HG03064 (cell line): ENCODE measurements around the gene NEDD4.
A peak's percentile ranks its signal among the peaks of the same experiment; 100 is the strongest.
"Not testable (repeated sequence)": the region's sequence is repeated elsewhere in the genome, so short reads cannot be mapped to it uniquely, and the experiment has no call there.

ENCODE experiments used
- ATAC-seq: cut with Tn5 transposase; IDR thresholded peaks from one replicate; pipeline ENCODE4 v1.9.1; 2021; ENCODE audit warnings: low read depth; ENCODE audit not compliant: unreplicated experiment

The NEDD4 gene

DNA sequence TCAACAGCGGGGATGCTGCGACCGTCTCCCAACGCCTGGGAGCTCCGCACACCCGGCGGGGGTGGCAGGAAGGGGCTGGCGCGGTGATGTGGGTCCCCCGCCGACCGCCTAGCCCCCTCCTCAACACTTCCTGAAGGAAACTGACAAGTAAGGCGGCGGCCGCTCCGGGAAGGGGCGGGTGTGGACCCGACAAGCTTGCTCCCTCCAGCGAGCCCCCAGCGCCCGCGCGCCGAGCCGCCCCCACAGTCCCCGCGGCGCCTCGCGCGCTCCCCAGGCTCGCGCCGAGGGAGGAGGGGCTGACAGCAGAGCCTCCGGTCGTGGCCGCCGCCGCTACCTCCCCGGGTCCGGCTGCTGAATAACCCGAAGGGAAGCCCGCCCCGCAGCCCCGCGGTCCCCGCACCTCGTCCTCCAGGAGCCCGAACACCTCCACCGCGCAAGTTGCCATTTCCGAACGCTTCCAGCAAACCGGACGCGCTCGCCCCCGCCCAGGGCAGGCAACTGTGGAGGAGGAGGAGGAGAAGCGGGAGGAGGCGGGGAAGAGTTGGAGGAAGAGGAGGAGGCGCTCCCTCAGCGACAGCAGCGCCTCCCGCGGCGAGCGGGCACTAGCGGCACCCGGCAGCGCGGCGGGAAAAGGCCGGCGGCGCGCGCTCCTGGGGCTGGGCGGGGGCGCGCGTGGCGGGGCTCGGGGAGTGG, at the start of gene NEDD4:
TSS of gene NEDD4 (minus strand) at position 502 of the 693 bp plus-strand sequence. CDS start at position 445, 57 bp downstream.
- ATAC-seq: peak; percentile 96

DNA sequence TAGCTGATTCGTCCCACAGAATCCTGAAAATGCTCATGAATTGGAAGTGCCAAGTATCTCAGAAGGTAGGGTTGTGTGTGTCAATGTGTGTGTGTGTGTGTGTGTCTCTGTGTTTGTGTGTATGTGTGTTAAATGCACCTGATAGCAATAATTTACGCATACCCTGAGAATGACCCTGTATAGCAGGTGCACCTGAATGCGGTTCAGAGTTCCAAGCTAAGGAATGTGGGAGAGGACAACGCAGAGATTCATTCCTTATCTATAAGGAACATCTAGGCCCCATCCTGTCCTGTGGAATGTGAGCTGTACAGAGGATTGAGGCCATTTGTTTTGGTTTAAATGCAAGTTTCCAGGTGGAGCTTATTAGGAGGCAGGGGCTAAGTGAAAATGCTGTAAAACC, 49.1 kb upstream of the NEDD4 start:
- ATAC-seq: no peak

DNA sequence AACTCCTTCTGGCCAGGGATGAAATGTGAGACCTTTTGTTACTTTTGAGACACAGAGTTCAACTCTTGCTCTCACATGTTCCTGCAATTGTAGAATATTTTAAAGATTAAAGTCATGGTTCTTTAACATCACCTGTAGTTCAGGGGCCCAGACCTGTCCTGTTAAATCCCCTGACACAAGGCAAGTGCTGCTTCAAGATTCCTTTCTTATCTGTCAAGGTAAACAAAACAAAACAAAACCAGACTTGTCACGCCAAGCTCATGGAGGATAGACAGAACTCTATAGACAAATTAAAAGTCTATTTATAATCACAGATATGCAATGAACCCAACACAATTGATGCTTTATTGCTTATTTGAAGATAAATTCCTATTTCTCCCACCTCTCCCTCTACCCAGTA, 48.6 kb upstream of the NEDD4 start:
- no peak for ATAC-seq

DNA sequence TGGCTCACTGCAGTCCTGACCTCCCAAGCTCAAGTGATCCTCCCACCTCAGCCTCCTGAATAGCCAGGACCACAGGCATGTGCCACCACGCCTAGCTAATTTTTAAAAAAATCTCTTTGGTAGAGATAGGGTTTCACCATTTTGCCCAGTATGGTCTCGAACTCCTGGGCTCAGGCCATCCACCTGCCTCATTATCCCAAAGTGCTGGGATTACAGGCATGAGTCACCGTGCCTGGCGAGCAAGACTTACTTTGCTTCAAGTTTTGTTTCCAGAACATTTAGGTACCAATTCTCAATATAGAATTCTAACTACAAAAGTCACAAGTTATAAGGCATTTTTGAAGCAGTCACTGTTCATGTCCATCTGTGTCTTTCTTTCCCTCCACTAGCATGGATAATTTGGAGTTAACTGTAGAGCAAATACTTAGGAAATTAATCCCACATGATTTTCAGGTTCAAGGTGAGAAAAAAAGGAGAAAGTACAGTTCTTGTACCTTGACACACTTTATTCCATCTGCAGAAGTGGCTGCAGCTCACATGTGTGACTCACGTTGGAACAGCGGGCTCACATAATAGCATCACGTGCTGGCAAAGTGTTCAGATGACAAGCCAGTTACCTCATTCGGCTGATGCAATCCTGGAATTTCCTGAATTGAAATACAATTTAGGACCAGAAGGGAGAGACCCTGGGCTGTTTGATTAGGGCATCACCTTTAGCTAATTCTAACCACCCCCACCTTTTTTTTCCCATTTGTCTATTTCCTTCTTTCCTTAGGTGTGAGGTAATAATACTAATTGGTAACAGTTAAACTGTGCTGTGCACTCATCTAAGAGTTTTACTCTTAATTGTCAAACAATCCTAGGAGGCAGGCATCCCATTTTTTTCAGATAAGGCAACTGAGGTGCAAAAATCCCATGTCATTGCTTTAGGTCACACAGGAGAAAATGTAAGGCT, 46.9 kb upstream of the NEDD4 start:
- no peak for ATAC-seq

DNA sequence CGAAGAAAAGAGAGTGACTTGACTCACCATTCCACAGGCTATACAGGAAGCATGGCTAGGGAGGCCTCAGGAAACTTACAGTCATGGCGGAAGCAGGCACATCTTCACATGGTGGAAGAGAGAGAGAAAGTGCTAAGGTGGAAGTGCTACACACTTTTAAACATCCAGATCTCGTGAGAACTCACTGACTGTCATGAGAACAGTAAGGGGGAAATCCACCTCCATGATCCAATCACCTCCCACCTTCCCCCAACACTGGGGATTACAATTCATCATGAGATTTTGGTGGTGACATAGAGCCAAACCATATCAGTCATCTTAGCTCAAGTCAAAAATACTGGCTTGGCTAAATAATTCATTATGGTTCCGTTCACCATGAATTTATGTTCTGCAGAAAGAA, 45.3 kb upstream of the NEDD4 start:
- no peak for ATAC-seq

DNA sequence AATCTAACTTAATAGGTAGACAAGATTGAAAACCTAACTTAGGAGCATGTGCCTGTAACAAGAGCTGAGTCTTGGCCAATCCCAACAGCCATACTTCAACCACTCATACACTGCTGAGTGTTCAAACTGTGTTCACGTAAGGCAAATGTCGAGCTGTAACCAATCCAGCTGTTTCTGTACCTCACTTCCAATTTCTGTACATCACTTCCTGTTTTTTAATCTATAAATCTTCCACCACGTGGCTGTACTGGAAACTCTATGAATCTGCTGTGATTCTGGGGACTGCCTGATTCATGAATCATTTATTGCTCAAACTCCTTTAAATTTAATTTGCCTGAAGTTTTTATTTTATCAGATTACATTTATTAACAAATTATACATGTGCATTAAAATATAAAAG, 44.6 kb upstream of the NEDD4 start:
- ATAC-seq: no peak

DNA sequence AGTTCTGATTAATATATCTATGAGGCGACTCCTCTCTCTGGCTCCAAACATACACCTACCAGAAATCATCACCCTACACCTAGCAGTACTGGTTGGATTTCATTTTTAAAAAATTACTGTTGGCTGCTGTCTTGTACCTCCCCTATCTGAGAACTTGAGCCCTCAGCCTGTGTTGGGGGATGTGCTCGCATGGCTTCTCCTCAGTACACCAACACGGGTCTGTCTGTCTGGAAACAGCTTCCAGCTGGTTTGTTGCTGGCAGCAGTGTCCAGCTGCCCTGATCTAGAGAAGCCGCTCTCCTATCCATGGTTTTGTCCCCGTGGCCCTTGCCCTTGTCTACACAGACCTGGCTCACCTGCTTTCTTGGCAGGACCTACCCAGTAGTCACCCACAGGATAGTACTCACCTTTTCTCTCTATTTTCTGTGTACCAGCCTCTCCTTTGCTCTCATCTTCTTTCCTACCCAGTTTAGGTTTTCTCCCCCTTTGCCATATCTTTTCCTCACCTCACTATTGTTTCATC, 43.2 kb upstream of the NEDD4 start:
- ATAC-seq: no peak

DNA sequence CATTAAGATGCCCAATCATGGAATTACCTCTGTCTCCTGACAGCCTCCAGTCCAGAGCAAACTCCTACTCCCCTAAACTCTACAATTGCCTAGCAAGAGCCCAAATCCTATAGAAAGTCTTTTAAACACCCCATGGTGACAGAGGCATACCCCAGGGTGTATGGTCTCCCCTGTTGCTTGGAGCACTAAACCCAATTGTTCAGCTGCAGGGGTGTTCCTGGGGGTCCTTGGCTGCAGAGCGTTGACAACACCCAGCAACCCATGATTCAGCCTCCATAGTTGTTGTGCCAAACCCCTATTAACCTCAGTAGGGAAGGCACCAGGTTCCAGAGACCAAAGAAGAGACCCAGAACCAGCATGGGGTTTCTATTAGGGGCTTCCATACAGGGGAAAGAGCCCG, 41.8 kb upstream of the NEDD4 start:
- no peak for ATAC-seq

DNA sequence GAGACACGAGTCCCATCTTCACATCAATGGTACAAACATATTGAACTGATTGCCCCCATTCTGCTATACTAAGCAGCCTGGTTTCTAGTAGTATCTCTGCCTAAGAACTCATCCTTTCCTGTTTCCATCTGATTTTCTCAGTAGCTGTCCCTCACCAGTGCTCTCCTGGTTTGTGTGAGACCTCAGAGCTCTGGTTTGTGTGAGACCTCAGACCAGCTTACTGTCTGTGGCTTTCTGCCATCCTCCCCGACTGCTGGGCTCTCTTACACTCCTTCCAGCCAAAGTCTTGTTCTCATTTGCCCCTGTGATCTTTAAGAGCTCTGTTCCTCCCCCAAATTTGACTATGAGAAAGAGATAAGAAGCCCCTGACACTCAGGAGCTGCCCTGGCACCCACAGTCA, 41.1 kb upstream of the NEDD4 start:
- ATAC-seq: no peak

DNA sequence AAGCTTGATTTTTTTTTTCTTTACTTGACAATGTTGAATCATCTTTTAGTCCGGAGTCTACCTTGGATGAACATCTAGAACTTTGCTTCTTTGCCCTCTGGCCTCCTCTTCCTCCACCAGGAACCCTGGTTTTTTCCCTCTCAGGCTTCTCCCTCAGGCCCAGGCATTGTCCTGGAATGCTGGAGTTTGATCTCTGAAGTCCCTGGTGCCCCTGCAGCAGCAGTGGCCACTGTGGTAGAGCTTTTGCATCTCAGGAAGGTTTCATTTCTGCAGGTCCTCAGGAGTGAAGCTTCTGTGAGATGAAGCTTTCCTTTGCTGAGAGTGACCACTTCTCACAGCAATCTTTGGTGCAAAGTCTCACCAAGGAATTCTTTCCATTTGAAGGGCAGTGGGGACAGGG, 39.0 kb upstream of the NEDD4 start:
- ATAC-seq: no peak

DNA sequence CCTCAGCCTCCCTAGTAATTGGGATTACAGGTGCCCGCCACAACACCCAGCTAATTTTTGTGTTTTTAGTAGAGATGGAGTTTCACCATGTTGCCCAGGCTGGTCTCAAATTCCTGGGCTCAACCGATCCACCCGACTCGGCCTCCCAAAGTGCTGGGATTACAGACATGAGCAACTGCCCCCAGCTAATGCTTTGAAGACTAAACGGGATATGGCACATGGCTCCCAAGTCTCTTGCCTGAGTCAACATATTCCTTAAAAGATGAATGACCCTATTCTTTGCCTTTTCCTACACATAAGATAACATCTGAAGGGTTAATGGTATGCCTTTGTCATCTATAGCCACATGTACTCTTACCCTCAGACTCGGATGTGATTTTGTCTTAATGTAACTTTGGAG, 38.4 kb upstream of the NEDD4 start:
- no peak for ATAC-seq

DNA sequence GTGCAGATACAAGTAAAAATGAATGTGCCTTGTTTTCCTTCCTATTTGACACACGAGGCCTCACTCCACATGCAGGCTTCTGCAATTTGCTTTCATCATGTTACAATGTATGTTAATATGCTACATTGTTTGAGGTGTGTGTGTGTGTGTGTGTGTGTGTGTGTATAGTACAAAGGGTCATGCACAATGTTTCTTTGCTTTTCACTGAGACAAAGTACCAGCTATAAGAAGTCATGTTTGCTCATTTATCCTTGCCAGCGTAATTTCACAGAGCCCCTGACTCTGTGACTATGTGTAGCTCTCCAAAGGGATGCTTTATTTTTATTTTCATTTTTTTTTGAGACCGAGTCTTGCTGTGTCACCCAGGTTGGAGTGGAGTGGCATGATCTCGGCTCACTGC, 38.0 kb upstream of the NEDD4 start:
- ATAC-seq: no peak

DNA sequence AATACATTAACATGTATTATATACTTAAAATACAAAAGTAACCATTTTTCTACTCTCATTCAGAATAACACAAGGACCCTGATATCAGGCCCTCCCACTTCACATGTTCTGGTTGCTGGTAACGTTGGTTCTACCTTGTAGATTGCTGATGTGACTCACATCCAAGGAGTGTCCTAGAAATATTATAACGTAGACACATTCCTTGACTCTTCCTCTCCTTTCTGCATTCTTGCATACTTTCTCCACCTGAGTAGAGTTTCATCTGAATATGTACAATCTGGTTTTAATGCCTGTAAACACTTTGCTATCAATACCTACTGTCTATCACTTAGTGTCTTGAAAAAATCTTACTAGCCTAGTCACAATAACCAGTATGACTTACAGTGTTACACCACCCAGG, 35.0 kb upstream of the NEDD4 start:
- ATAC-seq: no peak

DNA sequence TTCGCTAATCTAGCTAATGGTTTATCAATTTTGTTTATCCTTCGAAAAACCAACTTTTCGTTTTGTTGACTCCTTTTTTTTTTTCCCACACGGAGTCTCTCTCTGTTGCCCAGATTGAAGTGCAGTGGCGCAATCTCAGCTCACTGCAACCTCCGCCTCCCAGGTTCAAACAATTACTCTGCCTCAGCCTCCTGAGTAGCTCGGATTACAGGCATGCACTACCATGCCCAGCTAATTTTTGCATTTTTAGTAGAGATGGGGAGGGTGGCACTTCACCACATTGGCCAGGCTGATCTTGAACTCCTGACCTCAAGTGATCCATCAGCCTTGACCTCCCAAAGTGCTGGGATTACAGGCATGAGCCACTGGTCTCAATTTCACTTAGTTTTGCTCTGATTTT, 29.7 kb upstream of the NEDD4 start:
- not testable (repeated sequence) for ATAC-seq

DNA sequence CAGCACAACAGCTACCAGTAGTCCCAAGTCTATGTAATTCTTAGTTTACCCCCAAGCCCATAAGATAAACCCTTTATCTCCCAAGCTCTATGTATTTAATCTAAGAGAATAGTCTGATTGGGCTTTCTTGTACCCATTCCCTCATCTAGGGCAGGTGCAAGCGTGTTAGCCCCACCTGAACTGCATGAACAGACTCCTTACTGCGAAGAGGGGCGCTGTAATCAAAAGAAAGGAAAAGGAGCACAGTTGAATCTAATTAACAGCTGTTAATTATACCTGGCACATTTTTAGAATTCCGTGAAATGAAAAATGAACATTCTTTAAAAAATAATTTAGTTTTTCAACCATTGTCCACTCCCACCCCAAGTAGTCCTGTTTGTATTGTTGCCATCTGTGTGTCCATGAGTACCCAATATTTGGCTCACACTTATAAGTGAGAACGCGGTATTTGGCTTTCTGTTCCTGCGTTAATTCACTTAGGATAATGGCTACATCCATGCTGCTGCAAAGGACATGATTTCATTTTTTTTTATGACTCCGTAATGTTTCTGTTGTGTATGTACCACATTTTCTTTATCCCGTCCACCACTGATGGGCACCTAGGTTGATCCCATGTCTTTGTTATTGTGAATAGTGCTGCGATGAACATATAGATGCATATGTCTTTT, 26.5 kb upstream of the NEDD4 start:
- no peak for ATAC-seq

DNA sequence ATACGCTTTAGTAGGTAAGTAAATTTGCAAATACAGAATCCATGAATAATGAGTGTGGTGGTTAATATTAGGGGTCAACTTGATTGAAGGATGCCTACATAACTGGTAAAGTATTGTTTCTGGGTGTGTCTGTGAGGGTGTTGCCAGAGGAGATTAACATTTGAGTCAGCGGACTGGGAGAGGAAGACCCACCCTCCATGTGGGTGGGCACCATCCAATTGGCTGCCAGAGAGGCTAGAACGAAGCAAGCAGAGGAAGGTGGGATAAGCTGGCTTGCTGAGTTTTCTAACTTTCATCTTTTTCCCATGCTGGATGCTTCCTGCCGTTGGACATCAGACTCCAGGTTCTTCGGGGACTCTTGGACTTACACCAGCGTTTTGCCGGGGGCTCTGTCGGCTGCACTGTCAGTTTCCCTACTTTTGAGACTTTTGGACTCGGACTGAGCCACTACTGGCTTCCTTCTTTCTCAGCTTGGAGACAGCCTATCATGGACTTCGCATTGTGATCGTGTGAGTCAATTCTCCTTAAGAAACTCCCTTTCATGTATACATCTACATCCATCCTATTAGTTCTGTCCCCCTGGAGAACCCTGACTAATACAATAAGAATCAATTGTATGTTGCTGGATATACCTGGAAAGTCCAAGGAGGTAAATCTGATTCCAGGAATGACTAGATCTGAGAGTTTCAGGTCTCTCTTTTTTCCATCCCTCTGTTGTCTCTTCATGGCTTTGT, 25.8 kb upstream of the NEDD4 start:
- ATAC-seq: no peak

DNA sequence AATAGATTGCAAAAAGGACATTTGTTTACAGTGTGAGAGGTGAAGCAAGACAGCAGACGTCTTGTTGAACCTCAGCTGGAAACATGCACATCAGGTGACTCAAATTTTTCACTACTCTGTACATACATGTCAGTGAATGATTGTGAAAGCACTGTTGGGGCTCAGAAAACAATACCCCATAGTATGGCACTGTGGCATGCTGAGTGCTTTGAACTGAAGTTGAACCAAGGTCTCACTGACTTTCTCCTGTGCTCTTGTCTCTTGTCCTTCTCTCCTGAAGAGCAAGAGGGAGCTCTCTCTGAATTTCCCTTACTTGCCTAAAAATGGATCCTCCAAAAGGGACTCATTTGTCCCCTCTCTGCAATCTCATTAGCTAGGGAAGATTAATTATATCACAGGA, 24.5 kb upstream of the NEDD4 start:
- no peak for ATAC-seq

DNA sequence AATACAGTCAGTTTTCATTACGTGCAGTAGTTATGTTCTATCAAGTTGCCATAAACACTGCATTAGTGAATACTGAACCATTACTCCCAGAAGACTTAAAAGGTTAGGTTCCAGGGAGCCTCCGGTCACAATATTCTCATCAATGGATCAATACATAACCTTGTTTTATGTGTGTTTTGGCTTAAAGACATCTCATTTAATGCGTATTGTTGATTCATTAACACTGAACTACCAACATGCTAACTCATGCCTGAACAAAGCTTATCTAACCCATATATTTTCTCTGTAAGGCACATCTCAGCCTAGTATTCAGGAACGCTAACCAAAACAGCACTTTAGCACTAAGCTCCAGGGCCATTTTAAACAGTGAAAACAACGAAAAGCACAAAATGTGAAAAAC, 24.1 kb upstream of the NEDD4 start:
- ATAC-seq: no peak

DNA sequence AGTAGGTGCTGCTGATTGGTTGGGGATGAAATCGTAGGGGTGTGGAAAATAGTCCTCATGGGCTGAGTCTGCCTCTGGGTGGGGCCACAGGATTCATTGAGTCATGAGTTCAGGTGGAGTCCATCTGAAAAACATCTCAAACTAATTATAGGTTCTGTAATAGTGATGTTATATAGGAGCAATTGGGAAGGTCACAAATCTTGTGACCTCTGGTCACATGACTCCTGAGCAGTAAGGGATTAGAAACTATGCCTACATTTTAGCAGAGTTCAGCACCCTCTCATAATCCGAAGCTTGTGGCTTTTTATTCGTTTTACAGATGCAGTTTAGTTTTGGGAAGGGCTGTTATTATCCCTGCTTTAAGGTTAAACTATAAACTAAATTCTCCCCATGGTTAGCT, 22.9 kb upstream of the NEDD4 start:
- no peak for ATAC-seq

DNA sequence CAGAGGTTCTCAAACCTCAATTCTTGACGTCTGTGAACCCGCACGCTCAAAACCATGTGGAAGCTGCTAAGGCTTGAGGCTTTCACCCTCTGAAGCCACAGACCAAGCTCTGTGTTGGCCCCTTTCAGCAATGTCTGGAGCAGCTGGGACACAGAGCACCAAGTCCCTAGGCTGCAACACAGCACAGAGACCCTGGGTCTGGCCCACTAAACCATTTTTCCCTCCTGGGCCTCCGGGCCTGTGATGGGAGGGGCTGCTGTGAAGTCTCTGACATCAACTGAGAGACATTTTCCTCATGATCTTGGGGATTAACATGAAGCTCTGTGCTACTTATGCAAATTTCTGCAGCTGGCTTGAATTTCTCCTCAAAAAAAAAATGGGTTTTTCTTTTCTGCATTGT, 21.3 kb upstream of the NEDD4 start:
- no peak for ATAC-seq
